Heart left ventricle (tissue), 13 donors: Measurements from ENCODE around the gene TKFC.

Source experiments
- CTCF ChIP-seq, 12 donors: fragments of 200-600 bp; sonication (generic) in 4 of 12; IDR thresholded peaks; one replicate each; pipeline versions ENCODE4 v1.5.0 to v1.8.0; 2018 to 2022; ENCODE audit warnings: antibody characterized with exemption in 12 of 12, mild to moderate bottlenecking in 5 of 12
- POLR2A ChIP-seq, 2 donors: fragments of 450-650 bp; IDR thresholded peaks; one replicate each; pipeline ENCODE4 v1.6.1; 2017; ENCODE audit warnings: antibody characterized with exemption in 2 of 2, mild to moderate bottlenecking in 2 of 2, moderate library complexity in 2 of 2
- donor health status: ischemic (EF 13 %, LVEDD 7.1; RV severe dilation, severe dysfunction).
- donor health status: DM: no; HTN: yes; CAD: no.
- donor health status: DM: no; HTN: no; CAD: no.
- donor health status: ischemic (EF 25% LVEDD 6.9; RV normal size, moderate dysfunction).
- donor health status: ischemic (EF 25% LVEDD 5.7; RV mildly dilated, moderate dysfunction).
- donor health status: ischemic (EF 35%, LVEDD 5.7; RV mildly dilated, moderate dysfunction).
- donor health status: nonischemic (EF 11% LVEDD 7.7; RV severe dilation, severe dysfunction).
- donor health status: DM: yes; HTN: yes; CAD: no.
- donor health status: PGD.
- donor health status: ischemic (EF 29% LVEDD 5.4; RV normal size, mild dysfunction).
- donor health status: nonischemic (EF 23%, LVEDD 6.1; RV moderate dilation, normal function).

- TF ChIP-seq CTCF (IDR thresholded peaks at IDR 0.05) (no peak), POLR2A (IDR thresholded peaks at IDR 0.05) (no peak)
Measured at GRCh38 chr11:61358566-61358965, 25.5 kb downstream of the TKFC start.
